OCI-LY1 (cell line): ENCODE results near the gene TRIM73.
"Not testable (repeated sequence)": the region's sequence is repeated elsewhere in the genome, so short reads cannot be mapped to it uniquely, and the experiment has no call there.

Experiments
- CTCF ChIP-seq: fragments of 200-600 bp; sonication (generic), shearing (Covaris generic); IDR thresholded peaks from 2 replicates; pipeline ENCODE4 v1.5.1; 2017; ENCODE audit warnings: mild to moderate bottlenecking, antibody characterized with exemption, low read length, moderate library complexity, mixed read lengths
- EZH2 ChIP-seq: fragments of 200-600 bp; sonication (generic), shearing (Covaris generic); IDR thresholded peaks from 2 replicates; pipeline ENCODE4 v1.8.0; 2017; ENCODE audit warnings: borderline replicate concordance, mixed run types, mild to moderate bottlenecking, antibody characterized with exemption, low read length, moderate library complexity, mixed read lengths

- not testable (repeated sequence) for TF ChIP-seq CTCF, EZH2
Measured at GRCh38 chr7:75374144-75374518, 21.3 kb upstream of the TRIM73 start.
